ENCODE data around the gene CCRL2.
A peak's percentile ranks its signal among the peaks of the same experiment; 100 is the strongest.

- no peak for TF ChIP-seq EZH2 (IDR thresholded peaks at IDR 0.05; ENCODE audit: borderline replicate concordance, insufficient read depth, low read depth, low read length, poor library complexity, severe bottlenecking)
- TF ChIP-seq CTCF (IDR thresholded peaks at IDR 0.05): peak; percentile 72
Observed at GRCh38 chr3:46442576-46443530, 35.8 kb downstream of the CCRL2 start.

Data from B cell (primary cell).